SU-DHL-6 (cell line): ENCODE measurements around the gene LCTL.

ENCODE experiments used
- CTCF ChIP-seq: fragments of 200-600 bp; sonication (generic); IDR thresholded peaks from one replicate; pipeline ENCODE4 v1.5.1; 2017; ENCODE audit warnings: antibody characterized with exemption, mild to moderate bottlenecking, low read length, moderate library complexity; ENCODE audit not compliant: insufficient read depth, poor library complexity, severe bottlenecking
- EZH2phosphoT487 ChIP-seq: fragments of 200-600 bp; sonication (generic), shearing (Covaris generic); conservative IDR thresholded peaks from 2 replicates; pipeline ENCODE4 v1.6.1; 2018; ENCODE audit warnings: mild to moderate bottlenecking, antibody characterized with exemption, low read length, moderate library complexity, mixed read lengths

DNA sequence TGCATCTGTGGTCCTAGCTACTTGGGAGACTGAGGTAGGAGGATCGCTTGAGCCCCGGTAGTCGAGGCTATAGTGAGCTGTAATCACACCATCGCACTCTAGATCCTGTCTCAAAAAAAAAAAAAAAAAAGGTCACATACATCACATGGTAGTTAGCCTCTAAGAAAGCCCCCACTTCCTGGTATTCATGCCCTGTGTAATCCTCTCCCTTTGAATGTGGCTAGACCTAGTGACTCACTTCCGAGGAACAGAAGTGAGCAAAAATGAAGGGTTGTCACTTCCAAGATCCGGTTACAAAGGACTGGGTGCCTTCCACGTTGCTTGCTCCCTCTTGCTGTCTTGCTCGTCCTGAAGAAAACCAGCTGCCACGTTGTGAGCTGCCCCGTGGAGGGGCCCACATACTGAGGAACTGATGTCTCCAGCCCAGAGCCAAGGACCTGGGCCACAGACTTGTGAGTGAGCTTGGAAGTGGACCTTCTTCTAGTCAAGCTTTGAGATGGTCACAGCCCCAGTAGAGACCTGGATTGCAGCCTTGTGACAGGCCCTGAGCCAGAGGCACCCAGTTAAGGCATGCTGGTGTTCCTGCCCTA is 12.6 kb upstream of the LCTL start:
- TF ChIP-seq CTCF (no peak), EZH2phosphoT487 (no peak)
